Stimulated activated naive CD4-positive, alpha-beta T cell (primary cell): Measurements from ENCODE around the gene ABLIM2.

Source experiments
- DNase-seq, 6 experiments: peaks; one replicate each; lab custom pipeline; 2025; lab: John Stamatoyannopoulos, UW

ABLIM2 gene

DNA sequence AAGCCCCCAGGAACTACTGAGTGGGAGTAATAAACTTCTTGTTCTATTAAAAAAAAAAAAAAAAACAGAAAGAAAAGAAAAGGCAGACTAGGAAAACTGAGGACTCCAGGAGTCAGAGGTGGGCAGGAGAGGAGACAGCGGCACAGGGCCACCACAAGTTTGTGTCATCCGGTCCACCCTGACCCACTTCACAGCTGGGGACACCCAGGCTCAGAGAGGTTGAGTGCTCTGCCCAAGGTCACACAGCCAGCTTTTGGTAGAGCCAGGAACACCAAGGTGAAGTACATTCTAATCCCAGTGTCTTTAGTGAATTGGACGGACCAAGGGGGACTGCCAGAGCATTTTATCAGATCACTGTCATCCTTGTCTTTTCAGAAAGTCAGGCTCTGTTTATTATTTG is 16.4 kb upstream of the ABLIM2 start:
- no peak for DNase-seq

DNA sequence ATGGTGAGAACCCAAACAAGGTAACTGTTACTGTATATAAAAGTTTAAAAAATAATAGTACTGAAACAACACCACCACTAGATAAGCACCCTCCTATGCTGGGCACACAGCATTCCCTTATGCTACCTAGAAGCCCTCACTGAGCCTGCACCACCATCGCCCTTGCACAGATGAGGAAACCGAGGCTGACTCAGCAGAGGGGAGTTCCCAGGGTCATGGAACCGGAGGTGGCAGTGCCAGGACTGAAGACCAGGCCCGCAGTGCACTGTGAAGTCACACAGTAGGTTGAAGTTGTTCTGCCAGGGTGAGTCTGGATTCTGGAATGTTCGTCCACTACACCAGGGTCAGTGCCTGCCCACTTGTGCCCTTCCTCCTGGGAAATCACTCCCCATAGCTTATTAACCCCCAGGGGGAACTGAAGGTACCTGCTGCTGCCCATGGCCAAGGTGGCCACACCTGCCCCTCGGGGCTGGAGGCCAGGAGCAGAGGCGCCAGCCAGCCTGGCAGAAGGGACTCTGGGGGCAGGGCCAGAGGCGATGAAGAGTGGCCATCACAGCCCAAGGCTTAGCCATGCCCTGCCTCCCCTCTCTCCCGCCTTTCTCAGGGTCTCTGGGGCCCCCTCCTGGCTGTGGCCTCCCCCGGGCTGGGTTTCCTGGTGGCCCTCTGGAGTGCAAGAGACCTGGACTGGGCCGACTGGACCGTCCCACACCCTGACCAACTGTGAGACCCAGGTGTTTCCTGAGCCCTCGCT is 15.1 kb upstream of the ABLIM2 start:
- DNase-seq, result no peak

DNA sequence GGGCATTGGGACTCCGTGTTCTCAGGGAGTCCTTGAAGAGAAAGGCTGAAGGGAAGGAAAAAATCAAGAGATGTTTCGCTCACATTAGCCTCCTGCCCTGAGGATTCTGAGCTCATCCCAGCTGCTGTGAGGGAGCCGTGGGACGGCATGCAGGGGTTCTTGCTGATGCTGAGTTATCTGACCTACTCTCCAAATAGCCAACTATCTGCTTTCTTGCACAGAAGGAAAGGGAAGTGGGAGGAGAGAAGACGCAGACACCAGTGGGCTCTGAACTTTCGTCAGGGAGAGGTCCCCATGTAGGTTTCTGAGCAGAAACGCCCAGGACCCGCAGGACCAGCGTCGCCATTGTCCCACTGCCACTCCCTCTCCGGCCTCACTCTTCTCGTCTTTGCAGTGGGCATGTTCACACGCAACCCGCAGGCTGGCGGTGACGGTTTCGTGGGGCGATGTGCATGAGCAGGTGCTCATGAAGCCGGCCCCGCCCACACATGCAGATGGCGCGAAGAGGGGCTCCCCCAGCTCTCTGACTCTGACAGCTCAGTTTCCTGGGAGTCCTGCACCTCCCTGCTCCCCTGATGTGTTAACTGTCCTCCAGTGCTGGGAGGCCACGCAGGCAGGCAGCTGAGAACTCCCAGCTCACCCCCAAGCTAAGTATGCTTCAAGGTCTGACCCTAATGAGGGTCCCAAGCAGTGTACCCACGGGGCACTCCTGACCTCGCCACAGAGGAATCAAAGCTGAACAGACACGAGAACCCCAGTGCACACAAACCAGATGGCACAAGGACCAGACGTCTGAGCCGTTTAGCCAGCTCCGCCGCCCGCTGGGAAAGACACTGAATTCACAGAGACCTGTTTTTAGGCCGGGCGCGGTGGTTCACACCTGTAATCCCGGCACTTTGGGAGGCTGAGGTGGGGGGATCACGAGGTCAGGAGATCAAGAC is 13.6 kb upstream of the ABLIM2 start:
- DNase-seq, result no peak

DNA sequence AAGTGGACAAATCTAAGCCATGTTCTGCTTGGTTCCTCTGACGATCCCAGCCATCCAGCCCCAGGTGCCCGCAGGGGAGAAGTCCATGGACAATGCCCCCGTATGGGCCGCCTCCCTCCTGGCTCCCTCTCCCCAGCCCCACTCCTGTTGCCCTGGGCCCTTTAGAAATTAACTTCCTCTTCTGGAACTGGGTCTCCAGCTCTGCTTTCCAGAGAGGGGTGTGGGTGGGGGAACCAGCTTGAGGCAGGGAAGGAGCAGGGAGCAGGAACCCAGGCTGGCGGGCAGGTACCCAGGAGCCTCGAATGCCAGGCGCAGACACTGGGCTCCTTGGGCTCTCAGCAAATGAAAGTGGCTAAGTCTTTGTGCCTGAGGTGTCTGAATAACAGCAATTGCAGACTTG is 12.7 kb upstream of the ABLIM2 start:
- DNase-seq, result no peak

DNA sequence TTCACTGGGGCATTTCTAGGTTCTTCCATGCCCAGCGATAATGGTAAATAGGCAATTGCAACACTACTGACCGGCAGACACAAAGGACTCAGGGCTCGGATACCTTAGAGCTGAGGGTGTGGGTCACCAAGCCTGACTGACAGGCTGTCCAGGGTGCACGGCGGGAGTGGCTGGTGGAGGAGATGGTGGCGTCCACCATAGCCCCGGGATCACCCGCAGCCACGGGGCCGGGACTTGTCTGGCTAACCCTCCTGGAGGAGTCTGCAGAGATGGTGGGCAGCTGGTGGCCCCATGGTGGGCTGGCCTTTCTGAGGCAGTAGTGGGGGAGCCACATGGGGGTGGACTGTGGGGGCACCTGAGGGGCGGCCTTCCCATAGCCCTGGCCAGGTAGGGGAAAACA is 11.7 kb upstream of the ABLIM2 start:
- DNase-seq, result no peak

DNA sequence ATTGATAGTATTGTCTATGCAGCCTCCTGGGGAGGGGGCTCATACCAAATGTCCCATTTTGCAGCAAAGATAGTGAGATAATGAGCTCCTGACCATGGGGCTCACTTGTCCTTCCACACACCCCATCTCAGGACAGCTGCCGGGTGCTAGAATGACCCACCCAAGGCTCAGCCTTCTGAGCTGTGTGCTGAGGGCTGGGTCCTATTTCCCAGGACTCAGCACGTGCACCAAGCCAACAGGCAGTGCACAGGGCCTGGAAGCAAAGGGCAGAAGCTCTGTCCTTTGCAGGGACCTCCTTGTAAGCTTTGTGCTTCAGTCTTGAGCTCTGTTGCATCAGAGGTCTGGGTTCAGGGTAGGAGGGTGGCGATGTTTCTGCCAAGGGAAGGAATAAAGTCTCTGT is 11.2 kb upstream of the ABLIM2 start:
- no peak for DNase-seq

DNA sequence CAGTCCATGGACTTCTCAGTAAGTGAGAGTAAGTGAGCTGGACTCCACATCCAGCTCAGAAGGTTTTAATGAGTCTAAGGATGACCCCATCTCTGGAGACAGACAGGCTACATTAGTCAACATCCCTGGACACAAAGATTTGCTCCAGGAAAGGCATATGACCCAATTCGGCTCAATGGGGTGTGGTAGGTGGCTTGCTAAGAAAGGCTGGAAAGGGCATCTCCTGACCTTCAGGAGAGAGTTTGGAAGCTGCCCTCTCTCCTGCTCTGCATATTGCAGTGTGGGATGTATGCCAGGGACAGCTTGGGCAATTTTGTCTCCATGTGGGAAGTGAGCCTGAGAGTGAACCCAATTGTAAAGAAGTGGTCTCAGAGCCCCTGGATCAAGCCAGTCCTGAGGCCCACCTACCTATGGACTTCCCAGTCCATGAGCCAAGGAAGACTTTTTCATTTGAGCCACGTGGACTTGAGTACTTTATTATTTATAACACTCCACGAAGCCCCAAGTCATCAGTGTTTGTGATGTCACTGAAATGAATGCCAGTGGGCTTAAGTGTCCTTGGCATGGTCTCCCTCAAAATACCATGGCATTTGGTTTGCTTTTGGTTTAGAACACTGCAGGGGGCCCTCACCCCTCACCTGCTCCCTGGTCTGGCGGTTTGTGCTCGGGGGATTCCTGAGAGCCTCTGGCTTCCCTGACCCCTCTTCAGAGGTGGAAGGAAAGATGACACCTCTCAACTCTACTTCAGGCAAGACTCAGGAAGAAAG is 10.4 kb upstream of the ABLIM2 start:
- DNase-seq, result no peak

DNA sequence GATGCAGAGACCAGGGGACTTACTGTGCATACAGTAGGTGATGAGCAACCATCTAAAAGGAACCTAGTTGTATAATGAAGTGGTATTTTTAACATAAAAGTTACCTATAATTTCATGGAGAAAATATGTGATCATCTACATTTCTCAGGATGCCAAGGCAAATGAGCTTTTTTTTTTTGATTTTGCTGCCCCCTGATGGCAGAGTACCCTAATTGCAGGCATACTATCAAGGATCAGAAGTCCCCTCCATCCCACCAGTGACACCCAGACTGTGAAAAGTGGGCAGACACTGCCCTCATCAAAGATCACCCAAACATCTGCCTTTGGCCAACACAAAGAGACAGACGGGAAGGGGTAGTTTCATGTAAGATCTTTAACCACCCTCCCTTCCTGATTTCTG is 9.6 kb upstream of the ABLIM2 start:
- no peak for DNase-seq

DNA sequence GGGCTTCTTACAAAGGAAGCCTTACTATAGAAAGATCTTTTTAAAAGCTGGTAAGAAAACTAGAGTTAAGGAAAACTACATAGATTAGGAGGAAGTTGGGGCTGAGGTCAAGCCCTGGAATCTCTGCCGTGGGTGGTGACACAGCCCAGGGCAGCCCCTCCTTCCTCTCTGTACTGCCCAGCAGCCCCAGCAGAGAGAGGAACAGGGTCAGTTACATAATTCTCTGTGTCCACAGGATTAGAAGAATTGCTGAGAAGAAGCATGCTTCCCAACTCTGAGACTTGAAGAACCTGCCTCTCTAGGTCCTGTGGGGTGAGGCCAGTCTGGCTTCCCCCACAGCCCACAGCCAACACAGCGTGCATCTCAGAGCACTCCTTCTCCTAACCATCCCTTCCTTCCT is 9.2 kb upstream of the ABLIM2 start:
- DNase-seq, result no peak

DNA sequence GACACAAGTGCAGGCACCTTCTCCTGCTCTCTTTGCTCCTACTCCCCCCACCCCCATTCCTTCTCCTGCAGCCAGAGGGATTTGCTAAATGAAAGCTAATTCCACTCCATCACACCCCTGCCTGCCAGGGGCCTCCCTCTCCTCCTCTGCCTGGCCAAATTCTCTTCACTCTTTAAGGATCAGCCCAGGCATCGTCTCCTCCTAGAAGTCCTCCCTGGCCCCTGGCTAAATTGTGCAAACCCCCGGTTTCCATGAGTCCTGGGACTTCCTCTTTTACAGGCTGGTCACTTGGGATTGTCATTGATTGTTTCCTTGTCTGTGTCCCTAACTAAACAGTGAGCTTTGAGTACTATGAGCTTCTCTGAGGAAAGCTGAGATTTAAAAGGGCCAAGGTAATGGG is 8.7 kb upstream of the ABLIM2 start:
- no peak for DNase-seq

DNA sequence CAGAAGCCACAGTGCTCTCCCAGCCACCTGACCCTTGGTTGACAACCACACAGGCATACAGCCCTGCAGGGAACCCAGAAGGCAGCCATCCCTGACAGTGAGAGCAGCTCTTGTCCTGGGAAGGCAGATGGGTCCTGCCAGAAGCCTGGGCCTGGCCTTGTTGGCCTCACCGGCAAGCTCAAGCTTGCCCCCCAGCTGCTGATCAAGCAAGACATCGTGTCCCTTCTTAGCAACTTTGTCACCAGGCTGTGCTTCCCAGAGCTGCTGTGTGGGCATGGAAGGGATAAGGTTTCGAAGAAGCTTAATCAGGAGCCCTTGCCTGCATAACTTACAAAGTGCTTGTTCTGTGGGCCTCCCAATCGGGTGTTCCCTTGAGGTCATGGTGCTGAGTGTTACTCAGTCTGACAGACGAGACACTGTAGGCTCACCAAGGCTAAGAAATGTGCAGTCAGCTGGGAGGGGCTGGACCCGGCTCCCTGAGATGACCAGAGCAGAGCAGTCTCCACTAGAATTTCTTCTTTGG is 6.8 kb upstream of the ABLIM2 start:
- DNase-seq, result no peak

DNA sequence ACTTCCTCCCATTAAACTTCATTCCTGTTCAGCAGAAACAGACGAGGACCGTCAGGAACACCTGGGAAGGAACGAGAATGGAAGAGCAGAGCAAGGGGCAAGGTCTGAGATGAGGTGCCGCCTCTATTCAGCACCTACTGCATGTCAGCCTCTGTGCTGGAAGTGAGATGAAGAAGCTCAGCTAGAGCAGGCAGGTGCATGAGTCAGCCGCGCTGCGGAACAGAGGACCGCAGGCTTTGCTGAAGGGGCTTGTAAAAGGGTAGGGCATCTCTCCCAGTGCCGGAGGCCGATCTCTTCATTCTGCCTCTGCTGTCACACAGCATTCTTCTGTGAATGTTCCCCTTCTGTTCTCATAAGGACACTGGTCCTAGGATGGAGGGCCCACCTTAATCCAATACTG is 6.1 kb upstream of the ABLIM2 start:
- DNase-seq, result no peak

DNA sequence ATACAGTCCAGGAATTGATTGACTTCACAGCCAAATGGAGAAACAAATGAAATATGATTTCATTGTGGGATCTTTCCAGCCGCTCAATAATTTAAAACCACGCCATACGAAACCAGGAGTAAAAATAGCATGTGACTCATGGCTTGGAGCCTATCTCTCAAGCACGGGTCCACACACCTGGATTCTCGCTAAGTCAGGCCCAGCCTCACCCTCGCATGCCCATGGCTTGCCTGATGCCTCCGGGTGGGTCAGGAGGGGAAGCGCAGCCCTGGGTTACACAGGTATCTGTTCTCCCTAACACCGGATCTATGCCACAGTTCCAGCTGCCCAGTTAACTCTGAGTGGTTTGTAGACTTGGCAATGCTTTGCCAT is 5.6 kb upstream of the ABLIM2 start:
- no peak for DNase-seq

DNA sequence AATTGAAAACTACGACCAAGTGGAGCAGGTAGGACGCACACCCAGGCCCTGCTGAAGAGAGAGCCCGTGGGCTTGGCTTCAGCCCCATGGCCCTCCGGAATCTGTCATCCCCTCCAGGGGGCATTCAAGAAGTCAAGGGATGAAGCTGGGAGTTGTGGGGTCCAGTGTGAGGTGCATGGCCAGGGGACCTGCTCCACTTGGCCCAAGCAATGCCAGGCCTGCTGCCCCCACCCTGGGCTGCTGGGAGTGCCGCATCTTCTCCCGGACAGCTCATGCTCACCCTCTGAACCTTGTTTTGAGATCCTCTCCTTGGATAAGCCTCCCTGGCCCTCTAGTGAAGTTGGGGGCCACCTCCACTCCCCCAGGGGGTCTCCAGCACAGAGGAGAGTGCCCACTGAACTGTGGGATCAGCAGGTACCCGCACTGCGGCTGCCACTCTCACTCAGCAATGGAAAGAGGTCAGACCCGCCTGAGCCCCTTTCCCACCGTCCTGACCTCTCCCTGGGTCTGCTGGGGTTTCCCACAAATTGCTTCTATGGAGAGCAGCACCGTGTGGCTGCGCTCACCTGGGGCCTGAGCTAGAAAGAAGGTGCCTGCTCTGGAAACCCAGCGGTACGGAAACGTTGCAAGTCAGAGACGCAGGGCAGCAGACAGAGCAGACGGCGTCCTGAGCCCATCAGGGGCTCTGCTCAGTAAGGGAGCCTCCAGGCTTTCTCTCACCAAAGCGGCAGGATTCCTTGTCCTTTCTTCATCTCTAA is 5.0 kb upstream of the ABLIM2 start:
- no peak for DNase-seq

DNA sequence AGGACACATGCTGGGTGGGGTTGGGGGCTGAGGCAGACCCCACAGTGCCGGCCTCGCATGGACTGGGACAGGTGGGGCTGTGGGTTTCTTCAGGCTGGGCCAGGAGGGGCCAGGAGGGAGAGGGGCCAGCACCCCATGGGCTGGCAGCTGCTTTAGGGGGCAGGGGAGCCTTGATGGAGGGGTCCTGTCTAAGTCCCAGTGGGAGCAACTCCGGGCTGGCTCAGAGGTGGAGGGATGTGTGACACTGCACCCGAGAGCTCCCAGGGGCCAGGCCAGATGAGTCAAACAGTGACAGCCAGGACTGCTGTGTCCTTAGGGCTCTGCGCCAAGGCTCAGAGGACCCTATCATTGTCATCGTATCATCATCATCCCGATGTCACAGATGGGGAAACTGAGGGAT is 4.4 kb upstream of the ABLIM2 start:
- DNase-seq, result no peak

DNA sequence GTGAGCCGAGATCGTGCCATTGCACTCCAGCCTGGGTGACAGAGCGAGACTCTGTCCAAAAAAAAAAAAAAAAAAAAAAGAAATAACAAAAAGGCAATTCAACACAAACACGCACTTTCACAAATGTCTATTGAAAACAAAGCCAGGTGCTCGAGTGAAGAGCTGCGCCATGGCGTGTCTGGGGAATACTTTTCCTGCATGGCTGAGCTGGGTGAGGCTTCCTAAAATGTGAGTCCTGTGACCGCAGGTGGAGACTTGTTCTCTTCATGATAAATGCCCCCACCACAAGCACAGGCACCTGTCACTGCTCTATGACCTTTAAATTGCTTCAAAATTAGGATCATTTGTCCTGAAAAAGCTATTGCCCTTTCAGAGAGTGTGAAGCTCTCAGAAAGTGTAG is 4.0 kb upstream of the ABLIM2 start:
- DNase-seq, result no peak

DNA sequence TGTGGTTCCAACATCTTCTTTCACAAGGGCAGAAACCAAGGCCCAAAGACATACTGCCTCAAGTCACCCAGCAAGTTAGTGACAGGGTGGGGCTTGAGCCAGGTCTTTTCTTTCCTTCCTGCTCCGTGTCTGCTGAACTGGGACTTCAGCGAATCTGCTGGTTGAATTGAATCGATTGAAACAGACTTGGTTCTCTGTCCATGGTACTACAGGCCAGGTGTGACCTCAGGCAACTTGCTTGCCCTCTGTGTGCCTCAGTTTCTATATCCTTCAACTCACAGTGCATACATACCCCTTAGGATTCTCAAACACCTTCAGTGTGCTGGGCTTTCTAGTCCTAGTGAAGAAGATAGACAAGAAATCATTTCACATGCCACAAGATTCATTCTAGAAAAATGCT is 2.0 kb upstream of the ABLIM2 start:
- no peak for DNase-seq

DNA sequence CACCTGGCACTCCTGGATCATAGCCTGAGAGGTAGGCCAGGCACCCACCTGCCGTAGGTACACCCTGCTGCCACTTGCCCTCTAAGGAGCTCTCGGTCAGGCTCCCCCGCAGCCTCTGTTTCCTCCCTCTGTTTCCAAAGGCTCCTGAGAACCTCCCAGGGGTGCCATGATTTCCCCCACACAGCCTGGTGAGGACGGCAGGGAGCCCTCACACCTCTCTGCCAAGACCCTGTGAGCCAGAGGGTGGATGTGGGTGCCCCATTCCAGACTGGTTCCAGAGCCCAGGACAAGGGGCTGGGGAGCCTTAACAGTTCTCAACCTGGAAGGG is 1.6 kb upstream of the ABLIM2 start:
- DNase-seq, result no peak

DNA sequence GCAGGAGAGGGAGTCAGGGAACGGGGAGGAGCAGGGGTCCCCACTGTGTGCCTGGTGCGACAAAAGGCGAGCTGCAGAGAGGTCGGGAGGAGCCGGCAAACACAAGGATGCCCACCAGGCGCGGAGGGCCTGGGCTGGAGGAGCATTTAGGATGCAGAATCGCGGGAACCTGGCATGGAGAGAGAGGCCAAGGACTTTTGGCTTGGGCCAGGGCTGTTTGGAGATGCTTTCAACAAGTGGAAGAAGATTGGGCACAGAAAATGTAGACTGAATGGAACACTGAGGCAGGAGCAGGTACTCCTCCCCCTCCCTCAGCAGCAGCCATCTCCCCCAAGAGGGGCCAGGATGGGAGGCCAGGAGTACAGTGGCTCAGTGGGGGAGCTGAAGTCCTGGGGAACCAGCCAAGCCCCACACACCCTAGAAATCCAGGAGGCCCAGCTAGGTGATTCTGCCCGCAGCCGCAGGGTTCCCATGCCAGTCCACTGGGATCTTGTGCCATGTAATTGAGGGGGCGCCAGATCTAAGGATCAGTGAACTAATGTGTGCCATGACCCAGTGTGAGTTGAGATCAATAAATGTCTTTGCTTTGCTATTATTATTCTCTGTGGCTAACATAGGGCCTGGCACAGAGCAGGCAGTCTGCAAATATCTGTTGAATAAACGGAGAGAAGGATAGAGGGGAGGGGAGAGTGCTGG is 1.1 kb upstream of the ABLIM2 start:
- no peak for DNase-seq

DNA sequence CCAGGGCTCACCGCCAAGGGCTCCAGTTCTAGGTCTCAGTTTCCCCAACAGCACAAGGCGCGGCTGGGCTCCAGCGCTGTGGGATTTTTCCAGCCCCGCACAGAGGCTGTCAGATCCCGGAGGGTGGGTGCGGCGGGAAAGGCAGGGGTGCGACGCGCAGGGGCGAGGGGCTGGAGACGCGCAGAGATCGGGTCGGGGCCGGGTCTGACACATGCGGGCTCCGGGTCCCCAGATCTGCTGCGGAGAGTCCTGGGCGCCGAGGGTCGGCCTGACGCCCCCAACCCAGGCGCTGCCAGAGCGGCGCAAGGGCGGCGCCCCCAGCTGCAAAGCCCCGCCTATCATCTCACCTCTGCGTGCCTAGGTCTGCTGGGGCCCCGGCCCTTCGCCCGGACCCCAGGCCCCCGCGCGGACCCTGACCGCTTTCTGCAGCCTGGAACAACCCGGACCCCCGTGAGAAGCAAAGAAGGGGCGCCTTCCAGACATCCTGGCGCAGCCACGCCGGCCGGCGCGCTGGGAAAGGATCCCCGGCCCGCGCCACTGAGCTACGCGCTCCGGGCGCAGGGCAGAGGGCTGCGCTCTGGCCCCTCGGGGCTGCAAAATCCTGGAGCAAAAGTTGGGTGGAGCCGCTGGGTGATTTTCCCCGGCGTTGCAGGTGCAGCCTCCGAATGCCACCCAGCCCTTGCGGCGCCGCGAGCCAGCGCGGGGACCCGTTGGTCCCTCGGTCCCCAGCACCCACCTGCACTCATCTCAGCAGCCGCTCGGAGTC is 486 bp downstream of the ABLIM2 start:
- DNase-seq, result no peak

DNA sequence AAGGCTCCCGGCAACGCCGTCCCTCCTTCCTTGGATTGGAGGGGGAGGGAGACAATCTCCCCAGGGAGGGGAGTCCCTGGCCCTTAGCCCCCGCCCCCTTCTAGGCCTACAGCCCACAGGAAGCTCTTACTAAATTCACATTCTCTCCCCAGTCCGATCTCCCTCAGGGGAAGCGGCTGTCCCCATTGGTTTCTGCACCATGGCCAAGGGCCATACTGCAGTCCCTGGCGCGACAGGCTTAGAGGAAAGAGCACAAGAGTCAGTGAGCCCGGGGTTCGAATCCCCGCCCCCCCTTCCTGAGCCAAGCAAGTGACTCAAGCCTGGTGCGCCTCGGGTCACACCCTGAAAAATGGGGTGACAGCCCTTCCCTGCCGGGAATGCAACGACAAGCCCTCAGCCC is 1.1 kb downstream of the ABLIM2 start:
- DNase-seq, result no peak
